Activated CD8-positive, alpha-beta T cell treated with anti-CD3 and anti-CD28 coated beads for 36 hours (primary cell): ENCODE data around the gene WFDC10B. TPM values are rescaled to one million over a fixed set of nuclear protein-coding genes. Genes with fewer than 3 reads are reported as not detected.
"Not testable (repeated sequence)": the region's sequence is repeated elsewhere in the genome, so short reads cannot be mapped to it uniquely, and the experiment has no call there.

Experiments
- ATAC-seq: fragments of 200-7000 bp; cut with Tn5 transposase; one replicate; pipeline ENCODE4 v1.10.0; 2021; ENCODE audit warnings: mild to moderate bottlenecking, moderate library complexity
- CTCF ChIA-PET: fragments of 350-600 bp; sonication (Branson Sonifier 250); formaldehyde crosslinking; loops from one replicate; lab custom pipeline; 2021; ENCODE audit warnings: antibody characterized with exemption; lab: Charles Lee
- POLR2A ChIA-PET: fragments of 350-600 bp; sonication (Branson Sonifier 250); formaldehyde crosslinking; loops from one replicate; lab custom pipeline; 2021; ENCODE audit warnings: antibody characterized with exemption; lab: Charles Lee
- DNase-seq: peaks from one replicate; pipeline ENCODE4 v3.0.0-alpha.2; 2020
- H3K27ac Mint-ChIP-seq: one replicate; pipeline ENCODE4 v1.8.0; 2021; ENCODE audit warnings: mild to moderate bottlenecking, mixed read lengths
- H3K27me3 Mint-ChIP-seq: one replicate; pipeline ENCODE4 v1.8.0; 2021; ENCODE audit warnings: mixed read lengths
- H3K36me3 Mint-ChIP-seq: one replicate; pipeline ENCODE4 v1.8.0; 2021; ENCODE audit warnings: low read depth, mixed read lengths
- H3K4me1 Mint-ChIP-seq: one replicate; pipeline ENCODE4 v1.8.0; 2021; ENCODE audit warnings: low read depth, mixed read lengths
- H3K4me3 Mint-ChIP-seq: one replicate; pipeline ENCODE4 v1.8.0; 2021; ENCODE audit warnings: mild to moderate bottlenecking, moderate library complexity, mixed read lengths
- H3K9me3 Mint-ChIP-seq: one replicate; pipeline ENCODE4 v1.8.0; 2021; ENCODE audit warnings: mixed read lengths
- intact Hi-C: fragments of 100-400 bp; cut with micrococcal nuclease; formaldehyde crosslinking; loops from one replicate; pipeline ENCODE4 v1.10.0; 2022
- total RNA-seq, 2 experiments: library from RNA; stranded (reverse); gene quantifications; one replicate each; pipeline ENCODE4 v1.2.3, GENCODE V29; 2021
- TF ChIP-seq, protein P1 (sequence below): fragments of 200-600 bp; IDR thresholded peaks from one replicate; pipeline ENCODE4 v1.8.0; 2022; ENCODE audit warnings: antibody characterized with exemption, mild to moderate bottlenecking

Gene WFDC10B
- total RNA-seq, 2 experiments from 2014 or later: not detected

DNA sequence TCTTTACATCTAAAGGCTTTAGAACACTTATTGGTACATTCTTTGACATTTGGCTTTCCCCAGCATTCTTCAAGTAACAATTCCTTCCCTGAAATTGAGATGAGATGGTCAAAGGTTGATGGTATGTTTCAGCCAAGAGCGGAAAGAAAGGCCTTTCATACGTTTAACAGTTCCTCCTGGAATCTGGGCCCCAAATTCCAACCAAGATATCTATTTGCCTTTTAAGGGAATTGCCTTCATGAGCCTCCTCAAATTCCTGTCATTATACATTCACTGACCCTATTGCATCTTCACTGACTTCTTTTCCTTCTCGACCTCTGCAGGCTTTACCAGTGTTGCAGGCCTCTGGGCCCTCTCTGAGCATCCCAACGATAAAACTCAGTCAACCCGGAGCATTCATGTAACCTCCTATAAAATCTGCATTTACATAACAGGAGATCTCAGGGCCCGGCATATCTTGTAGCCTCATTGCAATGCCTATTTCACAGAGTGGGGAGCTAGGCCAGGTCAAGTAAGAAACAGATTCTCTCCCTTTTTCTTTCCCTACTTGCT, 55.4 kb downstream of the WFDC10B start:
- Mint-ChIP-seq H3K27ac (no peak overlapping the region), H3K4me1 (no peaks in the 10 kb centered on the region), H3K4me3 (no peak overlapping the region), H3K27me3 (peaks cover 12% of the 10 kb centered on the region), H3K36me3 (no peaks in the 10 kb centered on the region), H3K9me3 (no peaks in the 10 kb centered on the region)
- ATAC-seq: no peak
- POLR2A ChIA-PET: no interaction called here
- no peak for DNase-seq
- intact Hi-C loops: no loop called here
- CTCF ChIA-PET: interaction anchor here (1.6 to 1.8 kb wide), 2 partner anchors 20 to 122 kb away, joined by 3 to 8 read pairs; partner anchors contain the start of gene WFDC10A
- TF ChIP-seq, protein P1, sequence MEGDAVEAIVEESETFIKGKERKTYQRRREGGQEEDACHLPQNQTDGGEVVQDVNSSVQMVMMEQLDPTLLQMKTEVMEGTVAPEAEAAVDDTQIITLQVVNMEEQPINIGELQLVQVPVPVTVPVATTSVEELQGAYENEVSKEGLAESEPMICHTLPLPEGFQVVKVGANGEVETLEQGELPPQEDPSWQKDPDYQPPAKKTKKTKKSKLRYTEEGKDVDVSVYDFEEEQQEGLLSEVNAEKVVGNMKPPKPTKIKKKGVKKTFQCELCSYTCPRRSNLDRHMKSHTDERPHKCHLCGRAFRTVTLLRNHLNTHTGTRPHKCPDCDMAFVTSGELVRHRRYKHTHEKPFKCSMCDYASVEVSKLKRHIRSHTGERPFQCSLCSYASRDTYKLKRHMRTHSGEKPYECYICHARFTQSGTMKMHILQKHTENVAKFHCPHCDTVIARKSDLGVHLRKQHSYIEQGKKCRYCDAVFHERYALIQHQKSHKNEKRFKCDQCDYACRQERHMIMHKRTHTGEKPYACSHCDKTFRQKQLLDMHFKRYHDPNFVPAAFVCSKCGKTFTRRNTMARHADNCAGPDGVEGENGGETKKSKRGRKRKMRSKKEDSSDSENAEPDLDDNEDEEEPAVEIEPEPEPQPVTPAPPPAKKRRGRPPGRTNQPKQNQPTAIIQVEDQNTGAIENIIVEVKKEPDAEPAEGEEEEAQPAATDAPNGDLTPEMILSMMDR: no peak

GRCh38 chr20:45647441-45648050, 57.3 kb downstream of the WFDC10B start:
- intact Hi-C loops: no loop called here
- no peak for DNase-seq
- H3K27me3 Mint-ChIP-seq: peaks cover 7% of the 10 kb centered on the region
- ChIA-PET POLR2A (no interaction called here), CTCF (interaction anchor here (0.7 to 1.2 kb wide), 2 partner anchors 9 to 124 kb away, joined by 4 to 5 read pairs; no protein-coding TSS in a partner anchor)
- TF ChIP-seq, protein P1: no peak
- H3K27ac Mint-ChIP-seq: no peak overlapping the region
- H3K36me3 Mint-ChIP-seq: no peaks in the 10 kb centered on the region
- H3K4me1 Mint-ChIP-seq: no peaks in the 10 kb centered on the region
- H3K9me3 Mint-ChIP-seq: no peaks in the 10 kb centered on the region
- ATAC-seq: no peak
- no peak overlapping the region for H3K4me3 Mint-ChIP-seq

GRCh38 chr20:45646875-45647274, 57.9 kb downstream of the WFDC10B start:
- no peaks in the 10 kb centered on the region for H3K9me3 Mint-ChIP-seq
- no peak overlapping the region for H3K4me3 Mint-ChIP-seq

GRCh38 chr20:45645869-45646268, 59.0 kb downstream of the WFDC10B start:
- intact Hi-C loops, POLR2A ChIA-PET, H3K9me3 Mint-ChIP-seq, H3K27me3 Mint-ChIP-seq, H3K4me3 Mint-ChIP-seq, DNase-seq, CTCF ChIA-PET, H3K27ac Mint-ChIP-seq, H3K4me1 Mint-ChIP-seq, H3K36me3 Mint-ChIP-seq, ATAC-seq: not testable (repeated sequence)

More at GRCh38 chr20:45646875-45647274, 57.9 kb downstream of the WFDC10B start:
- Mint-ChIP-seq H3K27ac (no peak overlapping the region), H3K4me1 (no peaks in the 10 kb centered on the region), H3K27me3 (peaks cover 7% of the 10 kb centered on the region), H3K36me3 (no peaks in the 10 kb centered on the region)
- ChIA-PET POLR2A (no interaction called here), CTCF (no interaction called here)
- no peak for ATAC-seq
- no peak for DNase-seq
- intact Hi-C loops: no loop called here
- TF ChIP-seq, protein P1: no peak

DNA sequence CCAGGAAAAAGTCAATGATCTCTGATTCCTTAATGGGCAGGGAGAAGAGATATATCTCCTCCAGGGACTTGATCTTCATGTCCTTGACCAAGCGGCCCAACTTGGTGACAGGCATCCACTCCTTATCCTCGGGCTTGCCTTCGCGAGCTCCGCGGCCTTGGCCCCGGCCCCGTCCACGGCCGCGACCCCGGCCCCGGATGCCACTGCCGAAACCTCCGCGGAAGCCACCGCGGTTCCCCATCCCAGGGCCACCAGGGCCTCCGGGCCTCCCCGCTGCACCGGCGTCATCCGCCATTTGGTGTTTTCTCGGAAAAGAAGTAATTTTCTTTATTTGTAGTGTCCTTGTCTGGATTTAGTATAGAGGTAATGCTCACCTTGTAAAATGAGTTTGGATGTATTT, 63.7 kb downstream of the WFDC10B start:
- H3K4me1 Mint-ChIP-seq, H3K9me3 Mint-ChIP-seq, ATAC-seq, H3K36me3 Mint-ChIP-seq, DNase-seq, H3K27ac Mint-ChIP-seq, CTCF ChIA-PET, H3K4me3 Mint-ChIP-seq, H3K27me3 Mint-ChIP-seq, intact Hi-C loops, POLR2A ChIA-PET: not testable (repeated sequence)

GRCh38 chr20:45639687-45640086, 65.1 kb downstream of the WFDC10B start:
- Mint-ChIP-seq H3K36me3 (no peaks in the 10 kb centered on the region), H3K4me1 (no peaks in the 10 kb centered on the region), H3K27ac (no peak overlapping the region), H3K27me3 (peaks cover 6% of the 10 kb centered on the region), H3K4me3 (no peak overlapping the region), H3K9me3 (no peaks in the 10 kb centered on the region)
- ATAC-seq (no peak), DNase-seq (no peak)
- ChIA-PET CTCF (interaction anchor here (1.7 kb wide), 2 partner anchors 8 to 131 kb away, joined by 4 to 7 read pairs; no protein-coding TSS in a partner anchor), POLR2A (no interaction called here)
- TF ChIP-seq, protein P1: no peak
- intact Hi-C loops: no loop called here
